Panc1 (cell line): ENCODE measurements around the gene CAMKMT. TPM values are rescaled to one million over a fixed set of nuclear protein-coding genes. Genes with fewer than 3 reads are reported as not detected.
A peak's percentile ranks its signal among the peaks of the same experiment; 100 is the strongest.

Experiments used
- ATAC-seq: fragments of 200-7000 bp; cut with Tn5 transposase; 2 replicates; pipeline ENCODE4 v1.9.1; 2020; ENCODE audit warnings: mild to moderate bottlenecking, moderate library complexity
- BruUV-seq: library from RNA; stranded (reverse); fragments of 400-500 nt; replicated peaks from 2 replicates; lab custom pipeline; 2021; lab: Mats Ljungman, UMichigan
- CTCF ChIA-PET: fragments of 300-600 bp; sonication (Branson Sonifier 250); formaldehyde crosslinking; loops from one replicate; lab custom pipeline; 2022; ENCODE audit warnings: antibody characterized with exemption; lab: Charles Lee
- POLR2A ChIA-PET: fragments of 300-600 bp; sonication (Branson Sonifier 250); formaldehyde crosslinking; loops from one replicate; lab custom pipeline; 2022; ENCODE audit warnings: antibody characterized with exemption; lab: Charles Lee
- DNase-seq: peaks from one replicate; pipeline ENCODE4 v3.0.0-alpha.2; 2010; ENCODE audit warnings: low read depth, low spot score
- H3K27ac ChIP-seq: 2 replicates; pipeline ENCODE4 v1.5.1; 2011; ENCODE audit warnings: mild to moderate bottlenecking, low read length, inconsistent platforms
- H3K27me3 ChIP-seq: fragments of 200-500 bp; sonication (Bioruptor generic); 2 replicates; pipeline ENCODE4 v1.6.0; 2014; ENCODE audit warnings: low read length, inconsistent platforms; ENCODE audit not compliant: control insufficient read depth, insufficient read depth
- H3K36me3 ChIP-seq: fragments of 200-500 bp; sonication (Bioruptor generic); 2 replicates; pipeline ENCODE4 v1.5.1; 2014; ENCODE audit warnings: inconsistent platforms, mild to moderate bottlenecking, low read length, moderate library complexity; ENCODE audit not compliant: control insufficient read depth, insufficient read depth
- H3K4me1 ChIP-seq: 2 replicates; pipeline ENCODE4 v1.5.1; 2011; ENCODE audit warnings: inconsistent platforms, mild to moderate bottlenecking, low read length, moderate library complexity; ENCODE audit not compliant: control insufficient read depth, insufficient read depth
- H3K4me3 ChIP-seq, 2 experiments: 2 replicates each; pipeline ENCODE4 v1.5.1; 2011 to 2012; ENCODE audit warnings: low read depth in 2 of 2, low read length in 2 of 2, mild to moderate bottlenecking in 2 of 2, inconsistent platforms in 1 of 2, moderate library complexity in 1 of 2
- H3K9me3 ChIP-seq: fragments of 200-500 bp; sonication (Bioruptor generic); 2 replicates; pipeline ENCODE4 v1.5.1; 2014; ENCODE audit warnings: low read depth, mild to moderate bottlenecking, inconsistent platforms, low read length, moderate library complexity; ENCODE audit not compliant: control insufficient read depth, insufficient read depth
- CTCF ChIP-seq: fragments of 450-650 bp; IDR thresholded peaks from 2 replicates; pipeline ENCODE4 v1.5.1; 2017; ENCODE audit warnings: mild to moderate bottlenecking
- POLR2AphosphoS5 ChIP-seq: IDR thresholded peaks from 2 replicates; pipeline ENCODE4 v1.6.1; 2012; ENCODE audit warnings: mild to moderate bottlenecking, low read depth, low read length, moderate library complexity
- REST ChIP-seq, 2 experiments: IDR thresholded peaks; 2 replicates each; pipeline ENCODE4 v1.6.1; 2011 to 2012; ENCODE audit warnings: low read depth in 2 of 2, control low read depth in 1 of 2, low read length in 1 of 2, mild to moderate bottlenecking in 1 of 2, moderate library complexity in 1 of 2; ENCODE audit not compliant: insufficient read depth in 1 of 2
- SIN3A ChIP-seq: IDR thresholded peaks from 2 replicates; pipeline ENCODE4 v1.6.1; 2012; ENCODE audit warnings: low read depth, mild to moderate bottlenecking, low read length, moderate library complexity, borderline replicate concordance; ENCODE audit not compliant: insufficient read depth
- TCF7L2 ChIP-seq: IDR thresholded peaks from 2 replicates; pipeline ENCODE4 v1.6.1; 2011; ENCODE audit warnings: mild to moderate bottlenecking, low read depth, low read length, inconsistent platforms
- in situ Hi-C: cut with HindIII; loops from 2 replicates; pipeline ENCODE4 v1.10.0; 2016; ENCODE audit warnings: low sequenced_read_pairs, low pct_unique_long_range_greater_than_20kb
- intact Hi-C: fragments of 100-400 bp; cut with micrococcal nuclease; formaldehyde crosslinking; loops from one replicate; pipeline ENCODE4 v1.10.0; 2022; ENCODE audit not compliant: unreplicated experiment
- total RNA-seq: library from RNA; stranded (reverse); gene quantifications from one replicate; pipeline ENCODE4 v1.2.1, GENCODE V29; 2021; ENCODE audit not compliant: unreplicated experiment

CAMKMT gene
- total RNA-seq, 1 experiment from 2014 or later = 12.6 TPM

- no peak overlapping the region for H3K4me3 ChIP-seq
- no peak for DNase-seq
- no TSS peak for BruUV-seq
- intact Hi-C loops (loop anchor here (5.0 to 10.0 kb wide), 2 partner anchors 231 to 323 kb away; no protein-coding TSS in a partner anchor), in situ Hi-C loops (no loop called here)
- ChIA-PET CTCF (interaction anchor here (0.9 to 2.6 kb wide), 2 partner anchors 236 to 323 kb away, joined by 3 to 11 read pairs; no protein-coding TSS in a partner anchor), POLR2A (no interaction called here)
- no peaks in the 10 kb centered on the region for H3K4me1 ChIP-seq
- H3K27me3 ChIP-seq = no peaks in the 10 kb centered on the region
- ATAC-seq = peak; percentile 85
- no peak overlapping the region for H3K27ac ChIP-seq
- TF ChIP-seq POLR2AphosphoS5 = no peak
- peak; percentile 81 for TF ChIP-seq CTCF
- H3K9me3 ChIP-seq = no peaks in the 10 kb centered on the region
- no peaks in the 10 kb centered on the region for H3K36me3 ChIP-seq
Measured at GRCh38 chr2:44715671-44716081, 353.9 kb downstream of the CAMKMT start.

GRCh38 chr2:44716131-44716530, 354.4 kb downstream of the CAMKMT start:
- intact Hi-C loops (loop anchor here (5.0 to 10.0 kb wide), 2 partner anchors 231 to 324 kb away; no protein-coding TSS in a partner anchor), in situ Hi-C loops (no loop called here)
- BruUV-seq = no TSS peak
- H3K27ac ChIP-seq = no peak overlapping the region
- H3K4me1 ChIP-seq = no peaks in the 10 kb centered on the region
- TF ChIP-seq POLR2AphosphoS5 = no peak
- no peak for TF ChIP-seq CTCF
- H3K27me3 ChIP-seq = no peaks in the 10 kb centered on the region
- no peak overlapping the region for H3K4me3 ChIP-seq
- ChIA-PET POLR2A (no interaction called here), CTCF (interaction anchor here (2.6 kb wide), 1 partner anchor 236 kb away, joined by 11 read pairs; no protein-coding TSS in a partner anchor)
- DNase-seq (no peak), ATAC-seq (no peak)
- H3K36me3 ChIP-seq = no peaks in the 10 kb centered on the region
- no peaks in the 10 kb centered on the region for H3K9me3 ChIP-seq

- no TSS peak for BruUV-seq
Measured at GRCh38 chr2:44718431-44718830, 356.7 kb downstream of the CAMKMT start.

More at GRCh38 chr2:44718431-44718830, 356.7 kb downstream of the CAMKMT start:
- H3K9me3 ChIP-seq = no peaks in the 10 kb centered on the region
- intact Hi-C loops = loop anchor here (5.0 to 10.0 kb wide), 2 partner anchors 234 to 326 kb away; no protein-coding TSS in a partner anchor
- no peaks in the 10 kb centered on the region for H3K4me1 ChIP-seq
- H3K27ac ChIP-seq = no peak overlapping the region
- ChIA-PET CTCF (no interaction called here), POLR2A (interaction anchor here (0.5 kb wide), 1 partner anchor 286 kb away, joined by 3 read pairs; no protein-coding TSS in a partner anchor)
- no peaks in the 10 kb centered on the region for H3K36me3 ChIP-seq
- in situ Hi-C loops = no loop called here
- no peak overlapping the region for H3K4me3 ChIP-seq
- DNase-seq (no peak), ATAC-seq (no peak)
- TF ChIP-seq SIN3A = no peak
- TF ChIP-seq TCF7L2 = no peak
- TF ChIP-seq POLR2AphosphoS5 = no peak
- no peak for TF ChIP-seq CTCF
- no peak for TF ChIP-seq REST (IDR thresholded peaks at IDR 0.05; ENCODE audit: insufficient read depth in 1 of 2, low read depth in 2 of 2, low read length in 1 of 2)
- no peaks in the 10 kb centered on the region for H3K27me3 ChIP-seq
